ENCODE results near the gene CARD10. TPM values are rescaled to one million over a fixed set of nuclear protein-coding genes. Genes with fewer than 3 reads are reported as not detected.

The CARD10 gene
- total RNA-seq, 1 experiment from 2014 or later: 17.5 TPM

GRCh38 chr22:37462436-37462835 is 56.8 kb downstream of the CARD10 start:
- ChIA-PET CTCF (interaction anchor here (0.6 to 5.0 kb wide), 10 partner anchors 10 to 421 kb away, joined by 3 to 38 read pairs (median 4); no protein-coding TSS in a partner anchor), POLR2A (no interaction called here)
- TF ChIP-seq GABPB1 (CRISPR knock-in tag; IDR thresholded peaks at IDR 0.05): no peak
- no peak for TF ChIP-seq CBFB (CRISPR knock-in tag; IDR thresholded peaks at IDR 0.05; ENCODE audit: low read depth)
- TF ChIP-seq NR2C2 (CRISPR knock-in tag; IDR thresholded peaks at IDR 0.05): no peak
- TF ChIP-seq ZNF416 (CRISPR knock-in tag; IDR thresholded peaks at IDR 0.05): no peak
- TF ChIP-seq ZNF532 (CRISPR knock-in tag; IDR thresholded peaks at IDR 0.05; ENCODE audit: borderline replicate concordance): no peak
- no peak for TF ChIP-seq FOXP4 (CRISPR knock-in tag; IDR thresholded peaks at IDR 0.05)
- no peak for TF ChIP-seq IRF2 (CRISPR knock-in tag; IDR thresholded peaks at IDR 0.05; ENCODE audit: borderline replicate concordance, low read depth)
- no peak for TF ChIP-seq ZNF423 (CRISPR knock-in tag; IDR thresholded peaks at IDR 0.05)
- no peak for TF ChIP-seq RELA (CRISPR knock-in tag; IDR thresholded peaks at IDR 0.05; ENCODE audit: borderline replicate concordance)
- TF ChIP-seq RORB (CRISPR knock-in tag; IDR thresholded peaks at IDR 0.05): no peak
- ATAC-seq (no peak), DNase-seq (ENCODE audit: low spot score) (no peak)
- no peak overlapping the region for H3K4me3 Mint-ChIP-seq
- H3K27me3 Mint-ChIP-seq (ENCODE audit: low read depth): no peaks in the 10 kb centered on the region
- no peaks in the 10 kb centered on the region for H3K36me3 Mint-ChIP-seq
- no peak overlapping the region for H3K27ac Mint-ChIP-seq
- 0 out of 2 replicates have a peak, but pooled peaks cover 4% of the 10 kb centered on the region for H3K4me1 Mint-ChIP-seq
- no peaks in the 10 kb centered on the region for H3K9me3 Mint-ChIP-seq

GRCh38 chr22:37461961-37462360 is 57.3 kb downstream of the CARD10 start:
- POLR2A ChIA-PET: no interaction called here
- H3K27me3 Mint-ChIP-seq (ENCODE audit: low read depth): no peaks in the 10 kb centered on the region

More at GRCh38 chr22:37461961-37462360, 57.3 kb downstream of the CARD10 start:
- no peak for TF ChIP-seq ESRRA (CRISPR knock-in tag; IDR thresholded peaks at IDR 0.05; ENCODE audit: borderline replicate concordance)
- no peak for TF ChIP-seq IRF1 (CRISPR knock-in tag; IDR thresholded peaks at IDR 0.05)
- no peak for TF ChIP-seq GTF2I (CRISPR knock-in tag; conservative IDR thresholded peaks at IDR 0.05)
- TF ChIP-seq PRRX2 (CRISPR knock-in tag; IDR thresholded peaks at IDR 0.05): no peak
- TF ChIP-seq GABPB1 (CRISPR knock-in tag; IDR thresholded peaks at IDR 0.05): no peak
- no peak for TF ChIP-seq MXD4 (CRISPR knock-in tag; IDR thresholded peaks at IDR 0.05; ENCODE audit: borderline replicate concordance)
- no peak for TF ChIP-seq SMAD3 (CRISPR knock-in tag; IDR thresholded peaks at IDR 0.05; ENCODE audit: borderline replicate concordance)
- TF ChIP-seq NFE2L1 (CRISPR knock-in tag; IDR thresholded peaks at IDR 0.05): no peak
- no peak for TF ChIP-seq FOXJ3 (CRISPR knock-in tag; IDR thresholded peaks at IDR 0.05; ENCODE audit: borderline replicate concordance)
- no peak for TF ChIP-seq SMAD4 (CRISPR knock-in tag; IDR thresholded peaks at IDR 0.05)
- no peak for TF ChIP-seq ZNF532 (CRISPR knock-in tag; IDR thresholded peaks at IDR 0.05; ENCODE audit: borderline replicate concordance)
- H3K36me3 Mint-ChIP-seq: no peaks in the 10 kb centered on the region
- DNase-seq (ENCODE audit: low spot score): no peak
- H3K4me3 Mint-ChIP-seq: no peak overlapping the region
- no peaks in the 10 kb centered on the region for H3K9me3 Mint-ChIP-seq
- H3K4me1 Mint-ChIP-seq: 0 out of 2 replicates have a peak, but pooled peaks cover 4% of the 10 kb centered on the region
- no peak overlapping the region for H3K27ac Mint-ChIP-seq
- CTCF ChIA-PET: interaction anchor here (1.3 to 5.0 kb wide), 8 partner anchors 10 to 202 kb away, joined by 3 to 38 read pairs (median 6); no protein-coding TSS in a partner anchor
- ATAC-seq: no peak; the same call in 1 of the 2 replicates

All from WTC11 (cell line).